ENCODE data around the gene LYL1.
A peak's percentile ranks its signal among the peaks of the same experiment; 100 is the strongest.

The LYL1 gene

DNA sequence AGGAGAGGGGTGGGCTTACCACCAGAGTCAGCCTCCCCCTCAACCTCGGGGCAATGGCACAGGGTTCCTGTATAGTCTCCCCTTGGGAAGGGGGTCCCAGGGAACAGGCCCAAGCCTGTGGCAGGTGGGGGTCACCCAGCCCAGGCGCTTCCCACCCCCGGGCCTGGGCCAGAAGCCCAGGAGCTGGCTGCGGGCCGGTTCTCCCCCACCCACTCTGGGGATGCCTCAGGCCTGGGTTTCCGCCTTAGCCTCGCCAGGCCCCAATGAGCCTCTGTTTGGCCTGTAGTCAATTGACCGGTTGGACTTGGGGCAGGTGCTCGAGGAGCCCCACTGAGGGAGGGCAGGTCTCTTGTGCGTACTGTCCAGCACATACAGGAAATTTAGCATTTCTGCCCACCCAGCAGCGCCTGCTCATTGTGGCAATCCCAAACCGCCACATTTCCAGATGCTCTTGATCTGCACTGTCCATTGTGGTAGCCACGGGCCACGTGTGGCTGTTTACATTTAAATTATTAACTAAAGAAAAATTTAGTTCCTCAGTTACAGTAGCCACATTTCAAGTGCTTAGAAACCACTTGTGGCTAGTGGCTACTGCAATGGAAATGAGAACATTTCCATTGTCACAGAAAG is 9.9 kb downstream of the LYL1 start:
- H3K9me3 Mint-ChIP-seq: no peaks in the 10 kb centered on the region
- H3K4me1 Mint-ChIP-seq: peaks cover 34% of the 10 kb centered on the region
- H3K4me3 Mint-ChIP-seq: no peak overlapping the region
- no peak for ATAC-seq
- H3K27ac Mint-ChIP-seq: no peak overlapping the region
- peaks cover 39% of the 10 kb centered on the region for H3K27me3 Mint-ChIP-seq
- DNase-seq: no peak

DNA sequence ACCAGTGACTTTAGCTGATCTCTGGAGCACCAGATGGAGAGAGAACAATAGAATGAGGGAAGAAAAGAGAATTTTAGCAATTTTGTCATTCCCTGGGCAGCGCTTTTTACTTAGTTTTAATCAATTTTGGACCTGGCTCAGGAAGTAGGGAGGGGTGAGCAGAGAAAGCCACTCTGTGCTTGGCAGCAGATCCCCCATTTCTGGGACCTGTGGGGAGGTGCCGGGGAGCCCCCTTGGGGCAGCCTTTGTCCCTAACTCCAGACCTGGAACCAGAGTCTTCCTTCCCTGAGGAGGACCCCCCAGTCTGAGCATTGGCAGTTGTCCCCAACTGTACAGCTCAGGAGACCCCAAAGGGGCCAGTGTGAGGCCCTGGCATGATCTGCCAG is 10.5 kb downstream of the LYL1 start:
- peaks cover 34% of the 10 kb centered on the region for H3K27me3 Mint-ChIP-seq
- H3K27ac Mint-ChIP-seq: no peak overlapping the region
- DNase-seq (no peak), ATAC-seq (no peak)
- H3K9me3 Mint-ChIP-seq: no peaks in the 10 kb centered on the region
- H3K4me3 Mint-ChIP-seq: no peak overlapping the region
- H3K4me1 Mint-ChIP-seq: peaks cover 30% of the 10 kb centered on the region

DNA sequence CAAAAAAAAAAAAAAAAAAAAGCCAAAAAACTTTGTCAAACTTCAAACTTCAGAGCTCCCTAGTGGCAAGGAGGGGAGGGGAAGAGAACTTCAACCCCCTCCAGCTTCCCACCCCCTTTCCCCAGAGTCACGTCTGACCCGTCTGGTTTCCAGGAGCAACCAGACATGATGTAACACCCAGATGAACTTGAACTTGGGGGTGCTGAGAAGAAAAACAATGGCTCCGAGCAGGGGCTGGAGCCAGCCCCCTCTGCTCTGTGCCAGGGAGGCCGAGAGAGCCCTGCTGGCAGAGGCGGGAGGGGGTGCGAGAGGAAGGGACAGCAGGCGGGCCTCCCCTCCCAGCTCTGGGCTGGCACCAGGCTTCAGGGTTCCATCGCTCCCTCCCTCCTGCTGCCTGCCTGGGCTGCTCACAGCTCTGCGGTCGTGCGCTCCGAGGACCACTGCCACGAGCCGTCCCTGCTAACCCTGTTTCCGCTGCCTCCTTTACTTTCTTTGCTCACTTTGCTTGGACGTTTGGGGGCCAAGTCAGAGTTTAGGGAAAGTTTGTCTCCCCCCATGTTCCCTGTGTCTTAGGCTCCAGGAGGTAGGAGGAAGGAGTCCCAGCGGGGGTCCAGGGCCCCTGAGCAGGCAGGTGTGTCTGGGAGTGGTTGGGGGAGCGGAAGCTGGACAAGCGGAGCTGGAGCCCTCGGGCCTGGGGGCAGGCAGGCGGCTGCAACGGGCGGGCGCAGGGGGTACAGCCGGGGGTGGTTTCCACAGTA is 11.1 kb downstream of the LYL1 start:
- no peak overlapping the region for H3K4me3 Mint-ChIP-seq
- H3K27me3 Mint-ChIP-seq: peaks cover 28% of the 10 kb centered on the region
- no peaks in the 10 kb centered on the region for H3K9me3 Mint-ChIP-seq
- DNase-seq (no peak), ATAC-seq (no peak)
- H3K4me1 Mint-ChIP-seq: peaks cover 26% of the 10 kb centered on the region
- H3K27ac Mint-ChIP-seq: peak overlapping the region in 1 of 2 donors; percentile 92

DNA sequence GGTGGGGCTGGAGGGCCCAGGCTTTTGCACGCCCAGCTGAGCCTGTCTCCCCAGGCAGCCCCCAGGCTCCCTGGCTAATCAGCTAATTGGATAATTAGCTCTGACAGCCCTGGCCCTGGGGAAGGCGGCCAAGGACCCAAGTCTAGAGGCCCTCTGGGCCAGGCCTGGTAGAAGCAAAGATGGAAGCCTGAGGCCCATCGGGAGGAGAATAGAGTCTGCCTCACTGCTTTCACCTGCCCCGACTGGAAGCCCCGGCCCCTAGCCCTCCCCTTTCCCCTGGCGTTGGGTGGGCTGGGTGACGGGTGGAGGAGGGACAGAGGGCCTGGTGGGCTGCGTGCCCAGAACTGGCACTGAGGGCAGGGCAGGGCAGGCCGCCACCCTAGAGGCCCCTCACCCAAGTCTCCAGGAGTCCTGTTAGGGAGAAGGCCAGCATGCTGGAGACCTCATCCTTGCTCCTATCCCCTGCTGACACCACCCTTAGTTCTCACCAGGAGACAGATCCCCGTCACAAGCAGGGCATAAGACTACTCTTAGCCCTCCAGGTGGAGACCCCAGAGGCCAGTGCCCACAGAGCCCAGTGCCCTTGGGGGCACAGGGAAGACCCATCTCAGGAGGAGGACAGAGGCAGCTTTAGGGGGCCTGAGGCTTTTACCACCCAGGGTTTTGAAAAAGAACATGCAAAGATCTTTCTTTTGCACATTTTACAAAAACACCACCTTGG is 12.0 kb downstream of the LYL1 start:
- Mint-ChIP-seq H3K27me3 (peaks cover 19% of the 10 kb centered on the region), H3K4me1 (peaks cover 17% of the 10 kb centered on the region), H3K9me3 (no peaks in the 10 kb centered on the region), H3K27ac (no peak overlapping the region), H3K4me3 (no peak overlapping the region)
- ATAC-seq: no peak
- DNase-seq: no peak

DNA sequence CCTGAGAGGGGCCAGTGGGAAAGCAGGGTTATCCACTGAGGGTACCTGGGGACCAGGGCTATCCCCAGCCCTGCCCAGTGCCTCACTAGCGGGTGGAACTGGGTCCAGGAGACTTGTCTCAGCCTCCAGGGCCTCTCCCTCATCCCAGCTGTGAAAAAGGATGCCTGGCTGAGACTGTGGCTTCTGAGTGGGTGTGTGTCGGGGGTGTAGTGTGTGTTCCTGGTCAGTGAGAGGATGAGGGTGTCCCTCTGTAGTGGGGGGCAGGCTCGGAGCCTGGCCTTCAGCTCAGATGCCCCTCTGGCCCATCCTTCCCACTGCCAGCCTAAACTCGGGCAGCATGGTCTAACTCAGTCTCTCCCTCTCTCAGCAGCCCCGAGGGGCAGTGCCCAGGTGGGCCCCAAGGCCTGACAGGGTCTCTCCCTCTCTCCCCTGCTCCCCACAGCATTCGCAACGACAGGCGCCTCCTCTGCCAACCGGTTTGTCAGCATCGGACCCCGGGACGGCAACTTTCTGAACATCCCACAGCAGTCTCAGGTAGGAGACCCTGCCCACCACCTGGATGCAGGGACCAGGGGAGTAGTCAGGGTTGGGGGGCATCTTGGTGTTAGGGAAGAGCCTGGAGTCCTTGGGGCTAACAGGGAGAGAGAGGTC is 12.7 kb downstream of the LYL1 start:
- peak overlapping the region in 1 of 2 donors; percentile 73 for H3K27ac Mint-ChIP-seq
- no peaks in the 10 kb centered on the region for H3K9me3 Mint-ChIP-seq
- peaks cover 12% of the 10 kb centered on the region for H3K4me1 Mint-ChIP-seq
- H3K27me3 Mint-ChIP-seq: peaks cover 12% of the 10 kb centered on the region
- H3K4me3 Mint-ChIP-seq: no peak overlapping the region
- ATAC-seq (no peak), DNase-seq (no peak)

DNA sequence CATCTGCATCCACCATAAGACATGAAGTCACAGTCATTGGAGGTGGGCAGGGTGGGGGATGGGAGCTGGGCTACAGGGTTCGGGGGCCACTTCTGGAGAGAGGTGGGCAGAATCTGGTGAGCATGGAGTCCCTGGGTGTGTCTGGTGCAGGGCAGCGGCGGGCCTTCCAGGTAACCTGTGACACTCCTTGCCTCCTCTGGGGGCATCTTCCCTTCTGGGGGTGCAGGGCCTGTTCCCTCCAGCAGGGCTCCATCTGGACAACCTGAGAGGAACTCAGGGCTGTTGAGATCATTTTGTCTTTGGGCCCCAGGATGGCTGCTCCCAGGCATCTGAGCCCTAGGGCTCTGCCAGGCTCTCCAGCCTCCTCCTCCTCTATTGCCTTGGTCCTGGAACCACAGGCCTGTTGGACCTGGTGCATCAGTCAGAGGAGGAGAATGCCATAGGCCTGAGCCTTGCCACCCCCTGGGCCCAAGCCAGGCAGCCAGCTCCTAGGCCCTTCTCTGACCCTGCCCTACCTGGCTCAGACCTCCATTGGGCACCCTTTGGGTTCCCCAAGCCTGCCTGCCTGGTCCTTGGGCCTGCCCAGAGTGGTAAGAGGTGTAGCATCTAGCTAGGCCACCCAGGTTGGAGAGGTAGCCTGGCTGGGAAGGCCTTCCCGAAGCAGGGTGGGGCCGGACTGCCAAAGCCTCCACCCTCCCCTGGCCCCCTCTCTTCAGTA is 13.4 kb downstream of the LYL1 start:
- DNase-seq (peak in 1 of 2 donors; percentile 34), ATAC-seq (peak; percentile 65)
- H3K27me3 Mint-ChIP-seq: peaks cover 5% of the 10 kb centered on the region
- H3K4me3 Mint-ChIP-seq: no peak overlapping the region
- H3K9me3 Mint-ChIP-seq: no peaks in the 10 kb centered on the region
- peaks cover 5% of the 10 kb centered on the region for H3K4me1 Mint-ChIP-seq
- H3K27ac Mint-ChIP-seq: no peak overlapping the region

DNA sequence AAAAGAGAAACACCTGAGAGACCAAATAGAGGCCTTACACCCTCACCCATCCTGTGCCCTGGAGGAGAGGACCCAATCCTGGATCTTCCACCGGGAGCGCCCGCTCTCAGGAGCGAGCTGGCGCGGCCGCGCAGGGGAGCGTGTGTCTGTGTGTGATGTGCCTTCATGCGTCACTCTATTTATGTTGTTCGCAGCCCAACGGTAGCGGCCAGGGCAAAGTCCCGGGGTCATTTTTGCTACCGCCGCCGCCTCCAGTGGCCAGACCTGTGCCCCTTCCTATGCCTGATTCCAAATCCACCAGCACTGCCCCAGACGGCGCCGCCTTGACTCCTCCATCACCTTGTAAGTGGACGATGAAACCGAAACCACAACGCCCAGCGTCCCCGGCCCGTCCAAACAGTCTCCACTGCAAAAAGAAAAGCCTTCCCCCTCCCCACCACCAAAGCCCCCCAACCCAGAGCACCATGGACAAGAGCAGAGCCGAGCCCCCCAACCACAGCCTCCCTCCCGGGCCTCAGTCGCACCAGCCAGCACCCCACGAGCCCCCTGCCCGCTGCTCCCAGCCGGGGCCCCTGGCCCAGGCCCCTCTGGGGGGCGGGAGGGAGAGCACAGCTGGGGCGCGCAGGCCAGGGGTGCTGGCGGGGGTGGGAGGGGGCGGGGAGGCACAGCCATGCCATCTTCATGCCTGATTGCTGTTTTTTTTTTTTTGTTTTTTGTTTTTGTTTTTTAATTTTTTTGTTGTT is 14.7 kb downstream of the LYL1 start:
- no peak overlapping the region for H3K4me3 Mint-ChIP-seq

DNA sequence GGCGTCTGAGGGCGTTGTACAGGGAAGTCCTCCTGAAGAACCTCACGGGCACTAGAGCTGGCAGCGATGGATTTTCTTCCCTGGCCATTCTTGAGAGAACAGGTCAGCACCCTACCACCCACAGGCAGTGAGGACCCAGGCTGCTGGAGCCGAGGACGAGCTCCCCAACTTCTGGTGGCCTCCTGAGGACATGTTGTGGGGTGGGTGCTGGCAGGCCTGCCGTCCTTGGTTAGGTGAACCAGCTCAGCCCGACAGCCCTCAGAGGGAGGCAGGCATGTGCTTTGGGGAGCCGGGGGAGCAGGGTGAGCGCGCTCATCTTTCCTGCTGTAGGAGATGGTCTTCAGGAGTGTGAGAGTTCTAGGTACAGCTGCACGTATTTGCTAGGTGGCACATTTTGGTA is 15.4 kb downstream of the LYL1 start:
- Mint-ChIP-seq H3K4me1 (no peaks in the 10 kb centered on the region), H3K27me3 (no peaks in the 10 kb centered on the region), H3K27ac (peak overlapping the region in 1 of 2 donors; percentile 33), H3K4me3 (no peak overlapping the region), H3K9me3 (no peaks in the 10 kb centered on the region)
- DNase-seq (no peak), ATAC-seq (no peak)

More for the DNA sequence above, 14.7 kb downstream of the LYL1 start:
- Mint-ChIP-seq H3K9me3 (no peaks in the 10 kb centered on the region), H3K4me1 (no peaks in the 10 kb centered on the region), H3K27me3 (no peaks in the 10 kb centered on the region), H3K27ac (peak overlapping the region; percentile 48 to 72)
- DNase-seq: no peak
- peak; percentile 29 for ATAC-seq

DNA sequence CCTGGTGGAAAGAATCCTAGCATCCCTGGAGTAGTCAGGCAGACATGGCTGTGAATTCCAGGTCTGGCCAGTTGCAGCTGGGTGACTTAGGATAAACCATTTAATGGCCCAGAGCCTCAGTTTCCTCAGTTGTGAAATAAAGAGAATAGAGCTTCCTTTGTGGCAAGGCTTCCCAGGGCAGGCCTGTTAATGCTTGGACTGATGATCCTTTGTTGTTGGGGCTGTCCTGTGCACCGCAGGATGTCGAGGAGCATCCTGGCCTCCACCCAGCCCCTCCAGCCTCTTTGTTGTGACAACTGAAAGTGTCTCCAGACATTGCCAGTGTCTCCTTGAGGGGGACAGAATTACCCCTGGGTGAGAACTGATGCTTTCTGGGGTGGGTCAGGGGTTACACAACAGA is 16.3 kb downstream of the LYL1 start:
- H3K9me3 Mint-ChIP-seq: no peaks in the 10 kb centered on the region
- no peak for ATAC-seq
- H3K27ac Mint-ChIP-seq: no peak overlapping the region
- H3K27me3 Mint-ChIP-seq: no peaks in the 10 kb centered on the region
- H3K4me3 Mint-ChIP-seq: no peak overlapping the region
- DNase-seq: no peak
- H3K4me1 Mint-ChIP-seq: no peaks in the 10 kb centered on the region

DNA sequence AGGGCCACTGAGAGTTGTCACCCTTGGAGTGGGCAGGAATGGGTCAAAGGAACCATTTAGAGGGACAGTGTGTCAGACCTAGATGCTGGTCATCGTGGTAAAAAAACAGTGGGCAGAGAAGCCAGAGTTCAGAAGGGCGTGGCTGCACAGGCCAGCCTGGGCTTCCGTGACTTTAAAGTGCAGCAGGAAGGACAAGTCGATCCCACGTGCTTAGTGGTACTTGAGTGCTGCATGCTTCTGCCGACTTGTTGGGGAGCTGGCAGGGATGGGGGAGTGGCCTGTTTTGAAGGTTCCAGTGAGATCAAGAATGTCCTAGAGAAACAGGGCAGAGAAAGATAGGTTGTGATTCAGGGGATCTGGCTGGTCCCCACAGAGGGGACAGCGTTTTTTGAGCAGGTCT is 17.0 kb downstream of the LYL1 start:
- Mint-ChIP-seq H3K27me3 (no peaks in the 10 kb centered on the region), H3K4me1 (no peaks in the 10 kb centered on the region), H3K27ac (no peak overlapping the region), H3K4me3 (no peak overlapping the region), H3K9me3 (no peaks in the 10 kb centered on the region)
- ATAC-seq (no peak), DNase-seq (no peak)

DNA sequence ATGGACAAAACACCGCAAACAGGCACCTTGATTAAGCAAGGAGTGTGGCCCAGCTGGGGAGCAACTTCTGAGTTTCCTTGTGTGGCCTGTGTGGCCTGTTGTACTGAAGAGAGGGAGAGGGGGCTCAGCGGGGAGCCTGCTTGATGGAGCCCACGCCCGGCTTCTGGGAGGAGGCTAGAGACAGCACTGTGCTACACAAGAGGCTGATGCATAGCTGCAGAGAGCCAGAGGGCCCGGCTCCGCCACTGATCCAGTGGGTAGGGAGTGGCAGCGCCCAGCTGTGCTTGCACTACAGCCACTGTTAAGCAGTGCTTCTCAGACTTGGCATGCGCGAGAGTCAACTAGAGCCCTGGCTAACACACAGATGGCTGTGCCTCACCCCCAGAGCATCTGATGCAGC is 19.0 kb downstream of the LYL1 start:
- no peak for ATAC-seq
- Mint-ChIP-seq H3K27me3 (no peaks in the 10 kb centered on the region), H3K4me3 (no peak overlapping the region)

DNA sequence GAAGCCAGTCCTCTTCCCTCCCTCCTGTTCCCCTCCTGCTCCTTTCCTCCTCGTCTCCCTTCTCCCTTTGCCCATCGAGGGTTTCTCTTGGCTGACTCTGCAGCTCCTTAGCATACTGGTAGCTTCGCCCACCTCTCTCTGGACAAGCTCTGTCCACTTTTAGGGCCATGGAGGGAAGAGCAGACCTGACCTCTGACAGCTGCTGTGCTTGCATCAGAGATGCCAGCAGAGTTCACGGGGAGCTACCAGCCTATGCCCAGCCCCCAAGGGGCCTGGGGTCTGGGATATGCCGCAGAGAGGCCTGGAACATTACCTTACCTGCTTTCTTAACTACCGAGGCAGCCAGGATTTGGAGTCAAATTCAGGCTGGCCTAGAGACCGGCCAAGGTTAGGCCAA is 19.7 kb downstream of the LYL1 start:
- H3K4me1 Mint-ChIP-seq: peaks cover 8% of the 10 kb centered on the region
- ATAC-seq: no peak
- no peaks in the 10 kb centered on the region for H3K27me3 Mint-ChIP-seq
- H3K4me3 Mint-ChIP-seq: no peak overlapping the region
- H3K9me3 Mint-ChIP-seq: no peaks in the 10 kb centered on the region
- H3K27ac Mint-ChIP-seq: no peak overlapping the region
- no peak for DNase-seq

More for the DNA sequence above, 19.0 kb downstream of the LYL1 start:
- DNase-seq: no peak
- H3K27ac Mint-ChIP-seq: no peak overlapping the region
- H3K9me3 Mint-ChIP-seq: no peaks in the 10 kb centered on the region
- peaks cover 5% of the 10 kb centered on the region for H3K4me1 Mint-ChIP-seq

DNA sequence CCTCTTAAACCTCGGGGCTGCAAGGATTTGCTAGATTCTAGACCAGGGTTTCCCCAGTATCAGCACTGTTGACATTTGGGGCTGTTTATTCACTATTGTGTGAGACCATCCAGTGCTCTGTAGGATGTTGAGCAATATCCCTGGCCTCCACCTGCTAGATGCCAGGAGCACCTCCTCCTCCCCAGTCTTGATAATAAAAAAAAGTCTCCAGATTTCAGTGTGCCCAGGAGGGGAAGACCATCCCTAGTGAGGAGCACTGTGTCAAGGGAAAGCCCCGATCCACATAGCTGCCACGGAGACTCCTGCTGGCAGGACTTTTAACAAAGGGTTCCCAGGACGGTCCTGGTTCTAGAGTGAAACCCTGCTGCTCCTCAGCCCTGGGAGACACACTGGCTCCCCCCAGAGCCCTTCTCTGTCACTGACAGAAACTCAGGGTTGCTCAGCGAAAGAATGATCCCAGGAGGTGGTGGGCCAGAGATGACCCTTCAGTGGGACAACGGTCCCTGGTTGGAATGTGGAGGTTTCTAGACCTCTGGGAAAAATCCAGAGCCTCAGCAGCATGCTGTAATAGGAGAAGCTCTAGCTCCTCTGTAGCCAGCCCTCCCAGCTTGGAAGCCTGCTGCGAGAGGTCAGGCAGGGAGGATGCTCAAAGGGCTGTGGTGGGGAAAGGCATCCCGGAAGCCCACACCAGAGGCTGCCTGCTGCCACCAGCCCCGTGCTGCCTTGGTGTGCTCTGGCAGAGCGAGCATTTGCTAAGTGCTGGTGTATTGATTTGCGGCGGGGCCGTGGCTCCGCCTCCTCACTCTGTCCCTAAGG is 20.3 kb downstream of the LYL1 start:
- H3K27me3 Mint-ChIP-seq: no peaks in the 10 kb centered on the region
- H3K4me1 Mint-ChIP-seq: peaks cover 13% of the 10 kb centered on the region
- no peak for DNase-seq
- no peak overlapping the region for H3K4me3 Mint-ChIP-seq
- H3K9me3 Mint-ChIP-seq: no peaks in the 10 kb centered on the region
- H3K27ac Mint-ChIP-seq: no peak overlapping the region
- no peak for ATAC-seq

DNA sequence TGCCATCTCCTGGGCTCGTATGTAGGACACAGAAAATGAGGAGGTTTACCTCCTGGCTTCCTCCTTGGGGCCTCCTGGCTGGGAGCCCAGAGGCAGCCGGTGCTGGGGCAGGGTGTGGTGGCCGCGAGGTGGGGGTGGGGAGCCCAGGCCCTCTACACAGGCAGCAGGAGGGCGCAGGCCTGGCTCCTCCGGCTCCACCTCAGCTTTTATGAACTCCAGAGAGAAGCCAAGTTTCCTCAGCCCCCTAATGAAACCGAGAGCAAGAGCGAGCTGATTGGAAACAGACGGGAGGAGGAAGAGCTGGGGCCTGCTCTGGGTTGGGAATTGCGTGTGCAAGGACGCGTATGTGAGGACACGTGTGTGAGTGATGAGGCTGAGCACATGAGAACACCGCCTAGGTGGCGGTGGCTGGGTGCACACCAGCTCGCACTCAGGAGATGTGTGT is 23.1 kb downstream of the LYL1 start:
- Mint-ChIP-seq H3K4me3 (no peak overlapping the region), H3K4me1 (peaks cover 18% of the 10 kb centered on the region), H3K9me3 (no peaks in the 10 kb centered on the region), H3K27ac (no peak overlapping the region), H3K27me3 (no peaks in the 10 kb centered on the region)
- DNase-seq (no peak), ATAC-seq (no peak)
